22Rv1 (cell line): ENCODE measurements around the gene TCF7L2.

Experiments used
- ZFX ChIP-seq: fragments of 450-650 bp; IDR thresholded peaks from 2 replicates; pipeline ENCODE4 v1.6.1; 2017; ENCODE audit warnings: antibody characterized with exemption, borderline replicate concordance
- TF ChIP-seq, protein P1 (sequence below): fragments of 450-650 bp; IDR thresholded peaks from 2 replicates; pipeline ENCODE4 v1.5.1; 2017; ENCODE audit warnings: mild to moderate bottlenecking

DNA sequence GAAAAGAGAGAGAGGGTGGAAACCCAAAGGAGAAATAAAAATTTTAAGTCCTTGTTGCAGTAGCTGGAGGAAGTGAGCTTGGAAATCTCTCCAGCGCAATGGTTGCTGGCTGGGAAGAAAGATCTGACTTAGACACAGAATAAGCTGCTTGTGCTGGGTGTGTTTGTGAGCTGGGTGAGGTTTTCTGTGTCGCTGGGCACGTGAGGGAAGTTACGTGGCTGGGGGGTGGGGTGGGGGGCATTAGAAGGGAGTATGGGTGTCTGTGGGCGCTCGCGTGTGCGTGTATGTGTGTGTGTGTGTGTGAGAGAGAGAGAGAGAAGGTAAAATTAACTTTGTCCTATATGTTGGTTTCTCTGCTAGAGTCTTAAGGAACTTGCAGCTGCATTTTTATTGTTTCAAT, 11.6 kb downstream of the TCF7L2 start:
- TF ChIP-seq, protein P1, sequence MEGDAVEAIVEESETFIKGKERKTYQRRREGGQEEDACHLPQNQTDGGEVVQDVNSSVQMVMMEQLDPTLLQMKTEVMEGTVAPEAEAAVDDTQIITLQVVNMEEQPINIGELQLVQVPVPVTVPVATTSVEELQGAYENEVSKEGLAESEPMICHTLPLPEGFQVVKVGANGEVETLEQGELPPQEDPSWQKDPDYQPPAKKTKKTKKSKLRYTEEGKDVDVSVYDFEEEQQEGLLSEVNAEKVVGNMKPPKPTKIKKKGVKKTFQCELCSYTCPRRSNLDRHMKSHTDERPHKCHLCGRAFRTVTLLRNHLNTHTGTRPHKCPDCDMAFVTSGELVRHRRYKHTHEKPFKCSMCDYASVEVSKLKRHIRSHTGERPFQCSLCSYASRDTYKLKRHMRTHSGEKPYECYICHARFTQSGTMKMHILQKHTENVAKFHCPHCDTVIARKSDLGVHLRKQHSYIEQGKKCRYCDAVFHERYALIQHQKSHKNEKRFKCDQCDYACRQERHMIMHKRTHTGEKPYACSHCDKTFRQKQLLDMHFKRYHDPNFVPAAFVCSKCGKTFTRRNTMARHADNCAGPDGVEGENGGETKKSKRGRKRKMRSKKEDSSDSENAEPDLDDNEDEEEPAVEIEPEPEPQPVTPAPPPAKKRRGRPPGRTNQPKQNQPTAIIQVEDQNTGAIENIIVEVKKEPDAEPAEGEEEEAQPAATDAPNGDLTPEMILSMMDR = no peak
- no peak for TF ChIP-seq ZFX
